NT2/D1 (cell line): ENCODE measurements around the gene SPOCK1.

Experiments used
- DNase-seq: peaks from one replicate; pipeline ENCODE4 v3.0.0-alpha.2; 2011; ENCODE audit warnings: low read depth, low spot score
- H3K27me3 ChIP-seq: 2 replicates; pipeline ENCODE4 v1.6.0; 2011; ENCODE audit warnings: mild to moderate bottlenecking; ENCODE audit not compliant: insufficient read length, insufficient read depth
- H3K36me3 ChIP-seq: 2 replicates; pipeline ENCODE4 v1.6.1; 2011; ENCODE audit warnings: mild to moderate bottlenecking, low read length, mixed read lengths; ENCODE audit not compliant: insufficient read depth, insufficient read length
- H3K4me1 ChIP-seq: 2 replicates; pipeline ENCODE4 v1.5.1; 2011; ENCODE audit not compliant: insufficient read depth, insufficient read length
- H3K4me3 ChIP-seq: 2 replicates; pipeline ENCODE4 v1.5.1; 2011; ENCODE audit warnings: low read depth; ENCODE audit not compliant: insufficient read length
- H3K9ac ChIP-seq: 2 replicates; pipeline ENCODE4 v1.6.0; 2011; ENCODE audit warnings: low read depth; ENCODE audit not compliant: insufficient read length
- H3K9me3 ChIP-seq: 2 replicates; pipeline ENCODE4 v1.5.1; 2011; ENCODE audit warnings: mild to moderate bottlenecking, low read length; ENCODE audit not compliant: insufficient read depth
- SUZ12 ChIP-seq: IDR thresholded peaks from 2 replicates; pipeline ENCODE4 v1.6.1; 2011; ENCODE audit not compliant: insufficient read length, insufficient read depth; ENCODE audit errors: extremely low read depth
- YY1 ChIP-seq: IDR thresholded peaks from 2 replicates; pipeline ENCODE4 v1.6.1; 2011; ENCODE audit not compliant: insufficient read length, insufficient read depth
- ZNF274 ChIP-seq: IDR thresholded peaks from 2 replicates; pipeline ENCODE4 v1.6.1; 2011; ENCODE audit warnings: mild to moderate bottlenecking, low read depth, low read length

The SPOCK1 gene

GRCh38 chr5:137228816-137229215 lies 270.3 kb downstream of the SPOCK1 start:
- H3K36me3 ChIP-seq = no peaks in the 10 kb centered on the region
- TF ChIP-seq ZNF274 (no peak), YY1 (no peak), SUZ12 (no peak)
- H3K4me1 ChIP-seq = peaks cover 2% of the 10 kb centered on the region
- no peak overlapping the region for H3K9ac ChIP-seq
- no peak for DNase-seq
- H3K9me3 ChIP-seq = no peaks in the 10 kb centered on the region
- H3K4me3 ChIP-seq = no peak overlapping the region
- H3K27me3 ChIP-seq = no peaks in the 10 kb centered on the region

DNA sequence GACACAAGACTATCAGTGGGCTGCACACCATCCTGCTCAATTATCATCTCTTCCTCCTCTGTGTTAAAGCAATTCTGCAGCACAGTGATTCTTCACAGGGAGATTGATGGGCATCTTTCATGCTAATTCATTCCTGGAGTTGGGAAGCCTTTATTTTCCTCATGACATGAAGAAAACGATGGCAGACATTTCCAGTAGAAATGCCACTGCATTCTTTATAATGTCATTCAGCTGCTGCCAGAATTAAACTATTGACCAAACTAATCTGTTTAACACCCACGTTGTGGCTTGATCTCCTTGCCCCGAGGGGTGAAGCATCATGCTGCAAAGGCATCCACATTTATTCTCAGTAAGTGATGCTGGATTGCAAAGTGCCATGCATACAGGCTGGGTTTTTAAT lies 273.0 kb downstream of the SPOCK1 start:
- Histone ChIP-seq H3K36me3 (no peaks in the 10 kb centered on the region), H3K9ac (no peak overlapping the region)
- TF ChIP-seq SUZ12 (no peak), YY1 (no peak), ZNF274 (no peak)

DNA sequence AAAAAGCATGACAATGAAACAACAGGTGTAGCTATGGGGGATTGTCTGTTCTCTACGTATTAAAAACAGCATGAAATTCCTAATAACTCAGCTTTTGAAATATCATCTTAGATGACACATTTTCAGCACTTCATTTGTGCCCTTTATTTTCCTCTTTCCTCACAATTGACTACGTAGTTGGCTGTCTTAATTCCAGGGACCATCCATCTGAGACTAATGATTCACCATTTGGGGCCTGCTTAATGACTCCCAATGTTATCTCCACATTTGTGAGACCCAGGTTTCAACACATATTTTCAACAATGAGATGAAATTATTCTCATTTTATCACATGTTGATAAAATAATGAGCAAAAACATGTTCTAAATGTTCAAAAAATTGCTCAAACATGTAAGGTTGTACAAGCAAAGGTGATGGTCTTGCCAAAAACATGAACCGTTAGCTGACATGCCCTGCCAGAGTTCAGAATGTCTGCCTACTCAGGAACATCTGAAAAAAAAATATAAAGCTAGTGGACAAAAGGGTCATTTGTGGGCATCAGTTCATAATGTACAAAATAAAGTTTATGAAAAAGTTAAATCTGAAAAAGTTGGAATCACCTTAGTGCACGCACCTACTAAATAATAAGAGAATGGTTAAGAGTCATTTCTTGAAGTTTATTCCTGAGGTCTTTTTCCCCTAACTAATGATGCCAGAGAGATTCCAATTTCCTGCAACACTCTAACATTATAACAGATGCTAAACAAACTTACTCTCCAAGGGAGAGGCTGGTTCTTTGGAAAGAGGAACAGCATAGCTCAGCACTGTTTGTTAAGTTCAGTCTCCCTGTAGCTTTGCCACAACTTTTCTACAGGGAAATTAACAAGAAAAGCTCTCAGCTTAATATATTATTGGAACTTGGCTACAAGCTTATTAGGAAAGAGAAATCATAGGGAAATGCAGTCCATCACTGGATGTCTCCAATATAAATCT lies 275.5 kb downstream of the SPOCK1 start:
- no peaks in the 10 kb centered on the region for H3K9me3 ChIP-seq
- no peaks in the 10 kb centered on the region for H3K27me3 ChIP-seq
- no peaks in the 10 kb centered on the region for H3K4me1 ChIP-seq
- no peak overlapping the region for H3K4me3 ChIP-seq
- no peak for DNase-seq
- TF ChIP-seq SUZ12 = no peak
- no peak for TF ChIP-seq ZNF274
- no peak for TF ChIP-seq YY1
- no peaks in the 10 kb centered on the region for H3K36me3 ChIP-seq
- H3K9ac ChIP-seq = no peak overlapping the region

More for the DNA sequence above, 273.0 kb downstream of the SPOCK1 start:
- no peaks in the 10 kb centered on the region for H3K27me3 ChIP-seq
- DNase-seq = no peak
- no peak overlapping the region for H3K4me3 ChIP-seq
- H3K4me1 ChIP-seq = peaks cover 2% of the 10 kb centered on the region
- no peaks in the 10 kb centered on the region for H3K9me3 ChIP-seq

- DNase-seq = no peak
- TF ChIP-seq YY1 (no peak), SUZ12 (no peak), ZNF274 (no peak)
- Histone ChIP-seq H3K9me3 (no peaks in the 10 kb centered on the region), H3K4me3 (no peak overlapping the region), H3K9ac (no peak overlapping the region), H3K36me3 (no peaks in the 10 kb centered on the region), H3K27me3 (no peaks in the 10 kb centered on the region), H3K4me1 (no peaks in the 10 kb centered on the region)
Measured at GRCh38 chr5:137221943-137222342, 277.2 kb downstream of the SPOCK1 start.

DNA sequence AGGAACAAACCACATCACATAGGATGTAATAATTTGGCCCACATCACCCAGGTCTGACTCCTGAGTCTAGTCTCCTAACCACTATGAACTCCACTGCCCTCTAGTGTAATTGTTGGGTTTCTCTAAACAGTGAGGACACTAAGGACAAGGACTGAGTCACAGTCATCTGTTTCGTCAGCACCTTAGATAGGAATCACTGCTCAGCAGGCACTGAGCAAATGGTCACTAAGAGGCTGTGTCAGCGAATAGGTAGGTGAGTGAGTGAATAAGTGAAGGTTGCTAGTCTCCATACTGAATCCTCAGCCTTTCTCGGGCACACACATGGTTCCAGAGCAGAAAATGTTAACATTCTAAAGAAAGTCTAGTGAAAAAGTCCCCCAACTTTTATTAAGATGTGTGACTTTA lies 278.6 kb downstream of the SPOCK1 start:
- no peak overlapping the region for H3K9ac ChIP-seq
- H3K36me3 ChIP-seq = no peaks in the 10 kb centered on the region
- no peaks in the 10 kb centered on the region for H3K27me3 ChIP-seq
- no peak for TF ChIP-seq ZNF274
- TF ChIP-seq YY1 = no peak
- TF ChIP-seq SUZ12 = no peak
- DNase-seq = peak; percentile 18
- H3K4me1 ChIP-seq = no peaks in the 10 kb centered on the region
- H3K4me3 ChIP-seq = no peak overlapping the region
- no peaks in the 10 kb centered on the region for H3K9me3 ChIP-seq

DNA sequence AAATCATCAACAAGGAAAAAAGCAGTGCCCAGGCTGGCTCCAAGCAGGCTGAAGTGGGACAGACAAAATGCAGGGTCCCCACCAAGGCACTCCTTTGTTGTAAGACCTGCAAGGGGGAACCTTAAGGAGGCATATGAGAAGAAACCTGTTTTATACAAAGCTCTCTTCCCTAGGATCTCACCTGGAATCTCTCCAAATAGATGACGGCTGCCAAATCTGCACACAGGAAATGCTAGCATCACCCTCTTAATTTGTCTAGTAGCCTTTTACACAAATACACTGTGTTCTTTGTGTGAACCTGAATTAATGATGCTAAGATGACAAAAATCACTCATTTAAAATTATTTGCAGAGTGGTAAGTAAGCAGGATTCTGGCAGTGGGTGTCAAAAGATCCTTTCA lies 280.2 kb downstream of the SPOCK1 start:
- no peaks in the 10 kb centered on the region for H3K36me3 ChIP-seq
- no peak overlapping the region for H3K9ac ChIP-seq
- H3K9me3 ChIP-seq = no peaks in the 10 kb centered on the region
- no peaks in the 10 kb centered on the region for H3K4me1 ChIP-seq
- H3K4me3 ChIP-seq = no peak overlapping the region
- H3K27me3 ChIP-seq = no peaks in the 10 kb centered on the region
- TF ChIP-seq ZNF274 (no peak), YY1 (no peak), SUZ12 (no peak)
- no peak for DNase-seq

DNA sequence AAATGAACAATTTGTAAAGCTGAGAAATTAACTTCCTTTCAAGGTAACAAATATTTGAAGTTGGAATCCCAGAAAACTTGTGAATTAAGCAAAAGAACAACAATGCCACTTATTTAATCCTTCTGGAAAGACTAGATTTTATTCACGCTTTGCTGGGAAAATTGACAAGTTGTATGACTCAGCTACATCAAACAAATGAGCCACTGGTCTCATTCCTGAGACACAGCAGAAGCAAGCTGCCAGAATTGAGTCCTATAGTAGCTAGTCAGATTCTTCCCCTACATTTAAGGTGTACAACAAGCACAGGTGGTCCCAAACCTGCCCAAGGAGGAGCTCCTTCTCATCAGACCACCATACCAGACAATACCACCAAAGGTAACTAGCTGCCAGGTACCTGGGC lies 280.7 kb downstream of the SPOCK1 start:
- no peak for DNase-seq
- TF ChIP-seq ZNF274 (no peak), SUZ12 (no peak), YY1 (no peak)
- no peaks in the 10 kb centered on the region for H3K9me3 ChIP-seq
- H3K9ac ChIP-seq = no peak overlapping the region
- no peaks in the 10 kb centered on the region for H3K27me3 ChIP-seq
- no peaks in the 10 kb centered on the region for H3K36me3 ChIP-seq
- H3K4me1 ChIP-seq = no peaks in the 10 kb centered on the region
- no peak overlapping the region for H3K4me3 ChIP-seq
